ENCODE results near the gene FAF2. TPM values are rescaled to one million over a fixed set of nuclear protein-coding genes. Genes with fewer than 3 reads are reported as not detected.
A peak's percentile ranks its signal among the peaks of the same experiment; 100 is the strongest.

The FAF2 gene
- total RNA-seq, 1 experiment from 2014 or later, result 32.9 TPM

DNA sequence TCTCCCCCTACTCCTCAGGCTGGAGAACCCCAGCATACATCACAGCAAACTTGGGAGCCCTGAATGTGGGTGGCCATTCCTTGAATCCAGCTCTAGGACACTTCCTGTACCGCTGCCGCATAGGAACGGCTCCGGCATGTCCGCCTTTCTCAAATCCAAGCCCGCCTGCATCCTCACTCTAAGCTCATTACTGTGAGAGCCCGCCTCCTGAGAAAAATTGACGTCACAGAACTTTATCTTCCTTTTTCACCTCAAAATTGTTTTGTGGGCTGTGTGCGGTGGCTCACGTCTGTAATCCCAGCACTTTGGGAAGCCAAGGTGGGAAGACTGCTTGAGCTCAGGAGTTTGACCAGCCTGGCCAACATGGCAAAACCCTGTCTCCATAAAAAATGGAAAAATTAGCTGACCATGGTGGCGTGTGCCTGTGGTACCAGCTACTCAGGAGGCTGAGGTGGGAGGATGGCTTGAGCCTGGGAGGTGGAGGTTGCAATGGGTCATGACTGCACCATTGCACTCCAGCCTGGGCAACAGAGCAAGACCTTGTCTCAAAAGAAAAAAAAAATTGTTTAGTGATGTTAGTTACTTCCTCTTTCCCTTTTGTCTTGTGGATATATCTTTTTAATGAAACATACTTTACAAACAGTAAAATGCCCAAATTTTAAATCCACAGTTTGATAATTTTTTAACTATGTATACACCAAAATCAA lies 66.2 kb downstream of the FAF2 start:
- H3K4me3 Mint-ChIP-seq, result no peak overlapping the region
- POLR2A ChIA-PET, result no interaction called here
- H3K27ac Mint-ChIP-seq, result no peak overlapping the region
- peak; percentile 17; the same call in 1 of the 2 replicates for TF ChIP-seq ZNF121 (CRISPR knock-in tag; IDR thresholded peaks at IDR 0.05)
- no peak for TF ChIP-seq RORB (CRISPR knock-in tag; IDR thresholded peaks at IDR 0.05)
- 0 out of 2 replicates have a peak, but pooled peaks cover 3% of the 10 kb centered on the region for H3K36me3 Mint-ChIP-seq
- no peaks in the 10 kb centered on the region for H3K4me1 Mint-ChIP-seq
- CTCF ChIA-PET, result interaction anchor here (0.9 to 1.8 kb wide), 3 partner anchors 28 to 109 kb away, joined by 3 to 7 read pairs (median 5); no protein-coding TSS in a partner anchor
- H3K9me3 Mint-ChIP-seq, result no peaks in the 10 kb centered on the region
- H3K27me3 Mint-ChIP-seq (ENCODE audit: low read depth), result no peaks in the 10 kb centered on the region
- DNase-seq (ENCODE audit: low spot score) (no peak), ATAC-seq (no peak)

- peaks cover 2% of the 10 kb centered on the region for H3K4me1 Mint-ChIP-seq
- no peak for ATAC-seq
- H3K4me3 Mint-ChIP-seq, result no peak overlapping the region
- ChIA-PET CTCF (interaction anchor here (1.8 kb wide), 1 partner anchor 110 kb away, joined by 7 read pairs; no protein-coding TSS in a partner anchor), POLR2A (no interaction called here)
- no peak for DNase-seq (ENCODE audit: low spot score)
- H3K36me3 Mint-ChIP-seq, result no peaks in the 10 kb centered on the region
- no peak for TF ChIP-seq OVOL2 (CRISPR knock-in tag; IDR thresholded peaks at IDR 0.05; ENCODE audit: borderline replicate concordance)
- TF ChIP-seq TEAD1 (CRISPR knock-in tag; IDR thresholded peaks at IDR 0.05), result no peak
- no peak for TF ChIP-seq TEAD4 (CRISPR knock-in tag; IDR thresholded peaks at IDR 0.05)
- TF ChIP-seq USF2 (CRISPR knock-in tag; IDR thresholded peaks at IDR 0.05), result no peak
- H3K9me3 Mint-ChIP-seq, result no peaks in the 10 kb centered on the region
- H3K27ac Mint-ChIP-seq, result no peak overlapping the region
- H3K27me3 Mint-ChIP-seq (ENCODE audit: low read depth), result peaks cover 2% of the 10 kb centered on the region; the same call in 1 of the 2 replicates
Observed at GRCh38 chr5:176515396-176515795, 67.2 kb downstream of the FAF2 start.

GRCh38 chr5:176517053-176517661 lies 69.0 kb downstream of the FAF2 start:
- Mint-ChIP-seq H3K27ac (no peak overlapping the region; the same call in 1 of the 2 replicates), H3K27me3 (ENCODE audit: low read depth) (peaks cover 2% of the 10 kb centered on the region; the same call in 1 of the 2 replicates)
- POLR2A ChIA-PET, result no interaction called here
- TF ChIP-seq EMX1 (CRISPR knock-in tag; IDR thresholded peaks at IDR 0.05) (no peak), ZNF532 (CRISPR knock-in tag; IDR thresholded peaks at IDR 0.05; ENCODE audit: borderline replicate concordance) (no peak), ESRRA (CRISPR knock-in tag; IDR thresholded peaks at IDR 0.05; ENCODE audit: borderline replicate concordance) (no peak), ATF1 (CRISPR knock-in tag; IDR thresholded peaks at IDR 0.05) (no peak), MLX (CRISPR knock-in tag; IDR thresholded peaks at IDR 0.05) (no peak), OVOL2 (CRISPR knock-in tag; IDR thresholded peaks at IDR 0.05; ENCODE audit: borderline replicate concordance) (no peak), USF2 (CRISPR knock-in tag; IDR thresholded peaks at IDR 0.05) (no peak), ZNF263 (CRISPR knock-in tag; IDR thresholded peaks at IDR 0.05; ENCODE audit: low read depth) (no peak), NFATC4 (CRISPR knock-in tag; IDR thresholded peaks at IDR 0.05) (no peak), GTF2I (CRISPR knock-in tag; conservative IDR thresholded peaks at IDR 0.05) (no peak), PREB (CRISPR knock-in tag; IDR thresholded peaks at IDR 0.05; ENCODE audit: borderline replicate concordance) (no peak)
- TF ChIP-seq, protein P1, sequence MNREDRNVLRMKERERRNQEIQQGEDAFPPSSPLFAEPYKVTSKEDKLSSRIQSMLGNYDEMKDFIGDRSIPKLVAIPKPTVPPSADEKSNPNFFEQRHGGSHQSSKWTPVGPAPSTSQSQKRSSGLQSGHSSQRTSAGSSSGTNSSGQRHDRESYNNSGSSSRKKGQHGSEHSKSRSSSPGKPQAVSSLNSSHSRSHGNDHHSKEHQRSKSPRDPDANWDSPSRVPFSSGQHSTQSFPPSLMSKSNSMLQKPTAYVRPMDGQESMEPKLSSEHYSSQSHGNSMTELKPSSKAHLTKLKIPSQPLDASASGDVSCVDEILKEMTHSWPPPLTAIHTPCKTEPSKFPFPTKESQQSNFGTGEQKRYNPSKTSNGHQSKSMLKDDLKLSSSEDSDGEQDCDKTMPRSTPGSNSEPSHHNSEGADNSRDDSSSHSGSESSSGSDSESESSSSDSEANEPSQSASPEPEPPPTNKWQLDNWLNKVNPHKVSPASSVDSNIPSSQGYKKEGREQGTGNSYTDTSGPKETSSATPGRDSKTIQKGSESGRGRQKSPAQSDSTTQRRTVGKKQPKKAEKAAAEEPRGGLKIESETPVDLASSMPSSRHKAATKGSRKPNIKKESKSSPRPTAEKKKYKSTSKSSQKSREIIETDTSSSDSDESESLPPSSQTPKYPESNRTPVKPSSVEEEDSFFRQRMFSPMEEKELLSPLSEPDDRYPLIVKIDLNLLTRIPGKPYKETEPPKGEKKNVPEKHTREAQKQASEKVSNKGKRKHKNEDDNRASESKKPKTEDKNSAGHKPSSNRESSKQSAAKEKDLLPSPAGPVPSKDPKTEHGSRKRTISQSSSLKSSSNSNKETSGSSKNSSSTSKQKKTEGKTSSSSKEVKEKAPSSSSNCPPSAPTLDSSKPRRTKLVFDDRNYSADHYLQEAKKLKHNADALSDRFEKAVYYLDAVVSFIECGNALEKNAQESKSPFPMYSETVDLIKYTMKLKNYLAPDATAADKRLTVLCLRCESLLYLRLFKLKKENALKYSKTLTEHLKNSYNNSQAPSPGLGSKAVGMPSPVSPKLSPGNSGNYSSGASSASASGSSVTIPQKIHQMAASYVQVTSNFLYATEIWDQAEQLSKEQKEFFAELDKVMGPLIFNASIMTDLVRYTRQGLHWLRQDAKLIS (CRISPR knock-in tag; IDR thresholded peaks at IDR 0.05; ENCODE audit: borderline replicate concordance), result no peak
- TF ChIP-seq, protein P2, sequence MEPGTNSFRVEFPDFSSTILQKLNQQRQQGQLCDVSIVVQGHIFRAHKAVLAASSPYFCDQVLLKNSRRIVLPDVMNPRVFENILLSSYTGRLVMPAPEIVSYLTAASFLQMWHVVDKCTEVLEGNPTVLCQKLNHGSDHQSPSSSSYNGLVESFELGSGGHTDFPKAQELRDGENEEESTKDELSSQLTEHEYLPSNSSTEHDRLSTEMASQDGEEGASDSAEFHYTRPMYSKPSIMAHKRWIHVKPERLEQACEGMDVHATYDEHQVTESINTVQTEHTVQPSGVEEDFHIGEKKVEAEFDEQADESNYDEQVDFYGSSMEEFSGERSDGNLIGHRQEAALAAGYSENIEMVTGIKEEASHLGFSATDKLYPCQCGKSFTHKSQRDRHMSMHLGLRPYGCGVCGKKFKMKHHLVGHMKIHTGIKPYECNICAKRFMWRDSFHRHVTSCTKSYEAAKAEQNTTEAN (CRISPR knock-in tag; IDR thresholded peaks at IDR 0.05), result no peak

More at GRCh38 chr5:176517053-176517661, 69.0 kb downstream of the FAF2 start:
- no peak for ATAC-seq
- no peaks in the 10 kb centered on the region for H3K9me3 Mint-ChIP-seq
- CTCF ChIA-PET, result no interaction called here
- no peaks in the 10 kb centered on the region for H3K36me3 Mint-ChIP-seq
- no peak for DNase-seq (ENCODE audit: low spot score)
- no peak overlapping the region for H3K4me3 Mint-ChIP-seq
- H3K4me1 Mint-ChIP-seq, result peaks cover 6% of the 10 kb centered on the region
